Measurements from ENCODE around the gene DAZAP2. TPM values are rescaled to one million over a fixed set of nuclear protein-coding genes. Genes with fewer than 3 reads are reported as not detected.
A peak's percentile ranks its signal among the peaks of the same experiment; 100 is the strongest.

Gene DAZAP2
- polyA plus RNA-seq, 3 donors = 975 to 2,004 (median 1,697) TPM

DNA sequence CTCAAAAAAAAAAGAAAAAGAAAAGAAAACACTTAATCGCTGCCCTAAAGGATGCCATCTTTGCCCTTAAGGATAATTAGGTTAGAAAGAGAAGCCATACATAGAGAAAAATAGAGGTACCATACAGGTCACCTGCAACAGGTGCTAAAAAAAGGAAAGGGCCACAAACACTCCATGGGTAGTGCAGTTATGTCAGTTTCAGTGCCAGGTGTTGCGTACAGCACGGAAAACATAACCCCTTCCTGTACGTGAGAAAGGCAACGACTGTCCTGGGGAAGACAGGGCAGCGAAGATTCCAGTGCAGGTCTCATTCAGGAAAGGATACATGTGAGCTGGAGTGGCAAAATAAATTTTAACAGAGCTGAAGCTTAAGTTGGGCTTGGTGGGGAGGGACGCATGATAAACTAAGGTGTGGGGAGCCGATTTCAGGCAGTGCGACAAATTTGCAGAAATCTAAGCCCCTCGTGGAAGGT is 553 bp upstream of the DAZAP2 start:
- H3K27me3 Mint-ChIP-seq (ENCODE audit: low read depth in 3 of 3) = peaks cover 2% of the 10 kb centered on the region in 3 donors
- Histone ChIP-seq H3K4me3 (replicated peaks in 1 of 3; ENCODE audit: low read depth in 2 of 3, low read length in 3 of 3) (peak overlapping the region; percentile 61 to 94 (median 93)), H3K79me2 (ENCODE audit: insufficient read depth, low read length) (peaks cover 28% of the 10 kb centered on the region), H3K36me3 (replicated peaks in 1 of 2; ENCODE audit: control insufficient read depth in 1 of 2, insufficient read depth in 2 of 2, low read length in 2 of 2) (peaks cover 16 to 18% of the 10 kb centered on the region in 2 donors), H3K27me3 (ENCODE audit: control insufficient read depth in 2 of 2, insufficient read depth in 2 of 2, low read length in 2 of 2) (no peaks in the 10 kb centered on the region), H3K9me3 (replicated peaks in 1 of 2; ENCODE audit: control insufficient read depth in 1 of 2, insufficient read depth in 1 of 2, low read length in 2 of 2) (no peaks in the 10 kb centered on the region), H3K4me1 (ENCODE audit: control insufficient read depth in 1 of 2, insufficient read depth in 2 of 2, low read length in 2 of 2) (peaks cover 41 to 44% of the 10 kb centered on the region in 2 donors), H3K9ac (ENCODE audit: insufficient read depth, low read length, poor library complexity, severe bottlenecking) (peak overlapping the region; percentile 100), H3K27ac (ENCODE audit: low read depth in 1 of 2, low read length in 2 of 2) (peak overlapping the region in 1 of 2 donors; percentile 100), H4K20me1 (ENCODE audit: insufficient read depth, low read length) (peaks cover 10% of the 10 kb centered on the region), H3K4me2 (replicated peaks; ENCODE audit: extremely low read depth, low read length, poor library complexity, severe bottlenecking) (peak overlapping the region; percentile 90), H2AFZ (ENCODE audit: insufficient read depth, low read depth, low read length, poor library complexity, severe bottlenecking) (peak overlapping the region; percentile 84)
- H3K27ac Mint-ChIP-seq = peak overlapping the region; percentile 97 to 100 (median 100)
- peaks cover 40% of the 10 kb centered on the region for H3K4me1 Mint-ChIP-seq
- TF ChIP-seq, protein P1, sequence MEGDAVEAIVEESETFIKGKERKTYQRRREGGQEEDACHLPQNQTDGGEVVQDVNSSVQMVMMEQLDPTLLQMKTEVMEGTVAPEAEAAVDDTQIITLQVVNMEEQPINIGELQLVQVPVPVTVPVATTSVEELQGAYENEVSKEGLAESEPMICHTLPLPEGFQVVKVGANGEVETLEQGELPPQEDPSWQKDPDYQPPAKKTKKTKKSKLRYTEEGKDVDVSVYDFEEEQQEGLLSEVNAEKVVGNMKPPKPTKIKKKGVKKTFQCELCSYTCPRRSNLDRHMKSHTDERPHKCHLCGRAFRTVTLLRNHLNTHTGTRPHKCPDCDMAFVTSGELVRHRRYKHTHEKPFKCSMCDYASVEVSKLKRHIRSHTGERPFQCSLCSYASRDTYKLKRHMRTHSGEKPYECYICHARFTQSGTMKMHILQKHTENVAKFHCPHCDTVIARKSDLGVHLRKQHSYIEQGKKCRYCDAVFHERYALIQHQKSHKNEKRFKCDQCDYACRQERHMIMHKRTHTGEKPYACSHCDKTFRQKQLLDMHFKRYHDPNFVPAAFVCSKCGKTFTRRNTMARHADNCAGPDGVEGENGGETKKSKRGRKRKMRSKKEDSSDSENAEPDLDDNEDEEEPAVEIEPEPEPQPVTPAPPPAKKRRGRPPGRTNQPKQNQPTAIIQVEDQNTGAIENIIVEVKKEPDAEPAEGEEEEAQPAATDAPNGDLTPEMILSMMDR (IDR thresholded peaks at IDR 0.05) = no peak
- peak overlapping the region; percentile 92 to 97 for H3K4me3 Mint-ChIP-seq
- H3K9me3 Mint-ChIP-seq = peaks cover 0 to 8% (median 2%) of the 10 kb centered on the region in 7 donors
- no peak for DNase-seq
- intact Hi-C loops (cut with micrococcal nuclease) = loop anchor here in 1 of 2 donors (2.0 to 10.0 kb wide), 2 partner anchors 19 to 63 kb away; partner anchors contain the start of genes POU6F1 and TFCP2
- 10% methylated on average over 10 of the region's 10 CpGs for WGBS (ENCODE audit: insufficient coverage)
- peaks cover 28 to 32% of the 10 kb centered on the region in 2 donors for H3K36me3 Mint-ChIP-seq

DNA sequence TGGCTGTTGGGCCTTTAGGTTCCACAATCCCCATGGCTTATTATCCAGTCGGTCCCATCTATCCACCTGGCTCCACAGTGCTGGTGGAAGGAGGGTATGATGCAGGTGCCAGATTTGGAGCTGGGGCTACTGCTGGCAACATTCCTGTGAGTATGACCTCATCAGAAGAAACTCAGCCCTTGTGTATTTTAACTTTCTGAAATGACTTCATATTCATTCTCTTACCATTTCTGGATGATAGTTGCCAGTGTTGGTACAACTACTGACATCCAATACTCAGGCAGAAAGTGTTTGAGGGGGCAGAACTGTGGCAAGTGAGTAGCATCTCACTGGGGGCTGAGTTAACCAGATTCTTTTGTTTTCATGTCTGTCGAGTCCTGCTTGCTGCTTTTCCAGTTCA is 2.3 kb downstream of the DAZAP2 start:
- peaks cover 28 to 33% of the 10 kb centered on the region in 2 donors for H3K36me3 ChIP-seq (replicated peaks in 1 of 2; ENCODE audit: control insufficient read depth in 1 of 2, insufficient read depth in 2 of 2, low read length in 2 of 2)
- Mint-ChIP-seq H3K27me3 (ENCODE audit: low read depth in 3 of 3) (peaks cover 0 to 4% (median 0%) of the 10 kb centered on the region in 3 donors), H3K9me3 (peaks cover 0 to 3% (median 0%) of the 10 kb centered on the region in 7 donors), H3K4me3 (peak overlapping the region; percentile 26 to 92), H3K27ac (peak overlapping the region; percentile 75 to 100 (median 98)), H3K36me3 (peaks cover 41 to 58% of the 10 kb centered on the region in 2 donors), H3K4me1 (peaks cover 63% of the 10 kb centered on the region)
- peak overlapping the region; percentile 24 to 45 for H3K27ac ChIP-seq (ENCODE audit: low read depth in 1 of 2, low read length in 2 of 2)
- TF ChIP-seq, protein P1 (IDR thresholded peaks at IDR 0.05) = no peak
- H3K4me1 ChIP-seq (ENCODE audit: control insufficient read depth in 1 of 2, insufficient read depth in 2 of 2, low read length in 2 of 2) = peaks cover 70 to 73% of the 10 kb centered on the region in 2 donors
- H4K20me1 ChIP-seq (ENCODE audit: insufficient read depth, low read length) = peaks cover 10% of the 10 kb centered on the region
- H3K4me2 ChIP-seq (replicated peaks; ENCODE audit: extremely low read depth, low read length, poor library complexity, severe bottlenecking) = peak overlapping the region; percentile 90
- peak overlapping the region in 1 of 3 experiments; percentile 94 for H3K4me3 ChIP-seq (replicated peaks in 1 of 3; ENCODE audit: low read depth in 2 of 3, low read length in 3 of 3)
- H3K9me3 ChIP-seq (replicated peaks in 1 of 2; ENCODE audit: control insufficient read depth in 1 of 2, insufficient read depth in 1 of 2, low read length in 2 of 2) = no peaks in the 10 kb centered on the region
- peaks cover 50% of the 10 kb centered on the region for H3K79me2 ChIP-seq (ENCODE audit: insufficient read depth, low read length)
- H3K27me3 ChIP-seq (ENCODE audit: control insufficient read depth in 2 of 2, insufficient read depth in 2 of 2, low read length in 2 of 2) = no peaks in the 10 kb centered on the region
- intact Hi-C loops (cut with micrococcal nuclease) = loop anchor here in 1 of 2 donors (10.0 kb wide), 3 partner anchors 66 to 196 kb away; partner anchors contain the start of genes CSRNP2, LETMD1 and TFCP2
- no peak overlapping the region for H2AFZ ChIP-seq (ENCODE audit: insufficient read depth, low read depth, low read length, poor library complexity, severe bottlenecking)
- no peak for DNase-seq
- H3K9ac ChIP-seq (ENCODE audit: insufficient read depth, low read length, poor library complexity, severe bottlenecking) = no peak overlapping the region
- WGBS (ENCODE audit: insufficient coverage) = no CpG with 5 or more reads among the region's 2 CpGs

Data from CD14-positive monocyte (primary cell).